Measurements from ENCODE around the gene PRSS21. TPM values are rescaled to one million over a fixed set of nuclear protein-coding genes. Genes with fewer than 3 reads are reported as not detected.

The PRSS21 gene
- total RNA-seq, 2 experiments from 2014 or later = 3.0 to 4.0 TPM

GRCh38 chr16:2784358-2785100 is 32.5 kb upstream of the PRSS21 start:
- POLR2A ChIA-PET = interaction anchor here (1.1 kb wide), 1 partner anchor 30 kb away, joined by 5 read pairs; no protein-coding TSS in a partner anchor
- CTCF ChIA-PET = no interaction called here
- peak overlapping the region; percentile 65 for H3K4me3 Mint-ChIP-seq
- H3K36me3 Mint-ChIP-seq (ENCODE audit: low read depth) = no peaks in the 10 kb centered on the region
- H3K27ac Mint-ChIP-seq = no peak overlapping the region
- H3K27me3 Mint-ChIP-seq = peaks cover 21% of the 10 kb centered on the region
- no peak for DNase-seq
- H3K4me1 Mint-ChIP-seq = peaks cover 6% of the 10 kb centered on the region
- no peaks in the 10 kb centered on the region for H3K9me3 Mint-ChIP-seq

GRCh38 chr16:2785101-2785991 is 31.7 kb upstream of the PRSS21 start:
- DNase-seq = no peak
- Mint-ChIP-seq H3K27me3 (peaks cover 22% of the 10 kb centered on the region), H3K4me3 (peak overlapping the region; percentile 65)

GRCh38 chr16:2786061-2786825 is 30.8 kb upstream of the PRSS21 start:
- Mint-ChIP-seq H3K4me3 (no peak overlapping the region), H3K4me1 (peaks cover 6% of the 10 kb centered on the region), H3K27me3 (peaks cover 27% of the 10 kb centered on the region), H3K36me3 (ENCODE audit: low read depth) (no peaks in the 10 kb centered on the region), H3K9me3 (no peaks in the 10 kb centered on the region), H3K27ac (no peak overlapping the region)
- no peak for DNase-seq
- POLR2A ChIA-PET = no interaction called here
- CTCF ChIA-PET = no interaction called here

More at GRCh38 chr16:2785101-2785991, 31.7 kb upstream of the PRSS21 start:
- peaks cover 6% of the 10 kb centered on the region for H3K4me1 Mint-ChIP-seq
- CTCF ChIA-PET = interaction anchor here (0.9 kb wide), 1 partner anchor 9 kb away, joined by 4 read pairs; no protein-coding TSS in a partner anchor
- no peak overlapping the region for H3K27ac Mint-ChIP-seq
- POLR2A ChIA-PET = no interaction called here
- no peaks in the 10 kb centered on the region for H3K36me3 Mint-ChIP-seq (ENCODE audit: low read depth)
- no peaks in the 10 kb centered on the region for H3K9me3 Mint-ChIP-seq

- CTCF ChIA-PET = no interaction called here
- Mint-ChIP-seq H3K36me3 (ENCODE audit: low read depth) (no peaks in the 10 kb centered on the region), H3K27ac (no peak overlapping the region), H3K4me3 (no peak overlapping the region), H3K27me3 (peaks cover 30% of the 10 kb centered on the region), H3K4me1 (peaks cover 6% of the 10 kb centered on the region), H3K9me3 (no peaks in the 10 kb centered on the region)
- POLR2A ChIA-PET = no interaction called here
- no peak for DNase-seq
Measured at GRCh38 chr16:2786826-2787151, 30.2 kb upstream of the PRSS21 start.

GRCh38 chr16:2787406-2787805 is 29.6 kb upstream of the PRSS21 start, which contains the start of gene PRSS33:
Gene PRSS33 (minus strand): TSS chr16:2787560. CDS start chr16:2786547, 1,013 bp downstream.
- ChIA-PET POLR2A (no interaction called here), CTCF (no interaction called here)
- peaks cover 30% of the 10 kb centered on the region for H3K27me3 Mint-ChIP-seq
- no peaks in the 10 kb centered on the region for H3K9me3 Mint-ChIP-seq
- peaks cover 6% of the 10 kb centered on the region for H3K4me1 Mint-ChIP-seq
- no peaks in the 10 kb centered on the region for H3K36me3 Mint-ChIP-seq (ENCODE audit: low read depth)
- H3K4me3 Mint-ChIP-seq = no peak within 1 kb of the TSS
- DNase-seq = no peak
- H3K27ac Mint-ChIP-seq = no peak within 1 kb of the TSS

GRCh38 chr16:2787961-2788360 is 29.1 kb upstream of the PRSS21 start:
- Mint-ChIP-seq H3K27me3 (peaks cover 30% of the 10 kb centered on the region), H3K4me1 (peaks cover 6% of the 10 kb centered on the region), H3K9me3 (no peaks in the 10 kb centered on the region), H3K4me3 (no peak overlapping the region), H3K36me3 (ENCODE audit: low read depth) (no peaks in the 10 kb centered on the region), H3K27ac (no peak overlapping the region)
- ChIA-PET CTCF (no interaction called here), POLR2A (no interaction called here)
- DNase-seq = no peak

- CTCF ChIA-PET = no interaction called here
- no peak overlapping the region for H3K27ac Mint-ChIP-seq
- no peak for DNase-seq
Measured at GRCh38 chr16:2790631-2791030, 26.4 kb upstream of the PRSS21 start.

GRCh38 chr16:2791174-2791573 is 25.9 kb upstream of the PRSS21 start:
- ChIA-PET POLR2A (interaction anchor here (1.0 kb wide), 1 partner anchor 13 kb away, joined by 4 read pairs; no protein-coding TSS in a partner anchor), CTCF (no interaction called here)
- H3K4me3 Mint-ChIP-seq = no peak overlapping the region

More at GRCh38 chr16:2790631-2791030, 26.4 kb upstream of the PRSS21 start:
- POLR2A ChIA-PET = interaction anchor here (1.0 kb wide), 1 partner anchor 13 kb away, joined by 4 read pairs; no protein-coding TSS in a partner anchor
- Mint-ChIP-seq H3K9me3 (no peaks in the 10 kb centered on the region), H3K4me1 (peaks cover 3% of the 10 kb centered on the region), H3K4me3 (no peak overlapping the region), H3K36me3 (ENCODE audit: low read depth) (no peaks in the 10 kb centered on the region), H3K27me3 (peaks cover 42% of the 10 kb centered on the region)

GRCh38 chr16:2792940-2793339 is 24.1 kb upstream of the PRSS21 start:
- Mint-ChIP-seq H3K9me3 (no peaks in the 10 kb centered on the region), H3K36me3 (ENCODE audit: low read depth) (no peaks in the 10 kb centered on the region), H3K4me3 (no peak overlapping the region), H3K27ac (no peak overlapping the region), H3K4me1 (no peaks in the 10 kb centered on the region), H3K27me3 (peaks cover 37% of the 10 kb centered on the region)
- DNase-seq = no peak
- ChIA-PET POLR2A (no interaction called here), CTCF (no interaction called here)

More at GRCh38 chr16:2791174-2791573, 25.9 kb upstream of the PRSS21 start:
- no peaks in the 10 kb centered on the region for H3K36me3 Mint-ChIP-seq (ENCODE audit: low read depth)
- peaks cover 44% of the 10 kb centered on the region for H3K27me3 Mint-ChIP-seq
- DNase-seq = no peak
- no peak overlapping the region for H3K27ac Mint-ChIP-seq
- H3K4me1 Mint-ChIP-seq = no peaks in the 10 kb centered on the region
- H3K9me3 Mint-ChIP-seq = no peaks in the 10 kb centered on the region

- no peak overlapping the region for H3K27ac Mint-ChIP-seq
- no peak for DNase-seq
- H3K9me3 Mint-ChIP-seq = no peaks in the 10 kb centered on the region
- ChIA-PET POLR2A (no interaction called here), CTCF (no interaction called here)
- H3K4me1 Mint-ChIP-seq = no peaks in the 10 kb centered on the region
- no peak overlapping the region for H3K4me3 Mint-ChIP-seq
- peaks cover 27% of the 10 kb centered on the region for H3K27me3 Mint-ChIP-seq
- H3K36me3 Mint-ChIP-seq (ENCODE audit: low read depth) = no peaks in the 10 kb centered on the region
Measured at GRCh38 chr16:2795395-2796143, 21.5 kb upstream of the PRSS21 start.

GRCh38 chr16:2798723-2799204 is 18.3 kb upstream of the PRSS21 start:
- H3K27me3 Mint-ChIP-seq = peaks cover 19% of the 10 kb centered on the region
- CTCF ChIA-PET = no interaction called here
- H3K36me3 Mint-ChIP-seq (ENCODE audit: low read depth) = no peaks in the 10 kb centered on the region
- no peaks in the 10 kb centered on the region for H3K4me1 Mint-ChIP-seq
- no peak overlapping the region for H3K4me3 Mint-ChIP-seq
- no peak overlapping the region for H3K27ac Mint-ChIP-seq
- H3K9me3 Mint-ChIP-seq = peaks cover 3% of the 10 kb centered on the region
- no peak for DNase-seq
- POLR2A ChIA-PET = no interaction called here

GRCh38 chr16:2799205-2799858 is 17.7 kb upstream of the PRSS21 start:
- H3K27me3 Mint-ChIP-seq = peaks cover 20% of the 10 kb centered on the region
- no peak overlapping the region for H3K4me3 Mint-ChIP-seq
- H3K4me1 Mint-ChIP-seq = no peaks in the 10 kb centered on the region
- peaks cover 3% of the 10 kb centered on the region for H3K9me3 Mint-ChIP-seq
- no peak for DNase-seq
- ChIA-PET CTCF (no interaction called here), POLR2A (no interaction called here)
- no peak overlapping the region for H3K27ac Mint-ChIP-seq
- no peaks in the 10 kb centered on the region for H3K36me3 Mint-ChIP-seq (ENCODE audit: low read depth)

Measured in activated CD4-positive, alpha-beta memory T cell treated with anti-CD3 and anti-CD28 coated beads, Interleukin-2, amount 10 ng/mL, durations not matched to agents 7 days and 5 days (primary cell).